GM12878 (cell line): ENCODE measurements around the gene TEKT3. TPM values are rescaled to one million over a fixed set of nuclear protein-coding genes. Genes with fewer than 3 reads are reported as not detected.

Experiments used
- ATAC-seq: fragments of 200-7000 bp; cut with Tn5 transposase; 3 replicates; pipeline ENCODE4 v1.9.1; 2020; ENCODE audit warnings: mild to moderate bottlenecking, moderate library complexity
- BruUV-seq: library from RNA; stranded (reverse); fragments of 400-500 nt; replicated peaks from 2 replicates; lab custom pipeline; 2021; lab: Mats Ljungman, UMichigan
- CTCF ChIA-PET: fragments of 300-600 bp; sonication (Branson Sonifier 250); formaldehyde crosslinking; extraction: SDS; loops from one replicate; lab custom pipeline; 2021; ENCODE audit warnings: inconsistent platforms; lab: Yijun Ruan, JAX
- POLR2A ChIA-PET: fragments of 350-600 bp; formaldehyde crosslinking; extraction: SDS; loops from one replicate; lab custom pipeline; 2021; ENCODE audit warnings: inconsistent platforms; lab: Charles Lee
- RAD21 ChIA-PET: fragments of 300-600 bp; sonication (Branson Sonifier 250); formaldehyde crosslinking; loops from one replicate; lab custom pipeline; 2023; ENCODE audit warnings: antibody characterized with exemption; ENCODE audit not compliant: unreplicated experiment; lab: Charles Lee
- SMC1A ChIA-PET: fragments of 300-600 bp; sonication (Branson Sonifier 250); formaldehyde crosslinking; loops from one replicate; lab custom pipeline; 2023; ENCODE audit not compliant: unreplicated experiment, uncharacterized antibody; lab: Charles Lee
- DNase-seq: peaks from one replicate; pipeline ENCODE4 v3.0.0-alpha.2; 2011; ENCODE audit warnings: low read depth, low spot score
- FAIRE-seq: peaks from 3 replicates; lab custom pipeline; 2011; peaks lifted over from hg19 to GRCh38; lab: Jason Lieb, UNC
- H2AFZ ChIP-seq: 2 replicates; pipeline ENCODE4 v1.6.0; 2011; ENCODE audit warnings: low read depth, low read length, control low read depth; ENCODE audit not compliant: control insufficient read depth
- H3K27ac ChIP-seq: 2 replicates; pipeline ENCODE4 v1.5.1; 2011; ENCODE audit warnings: control low read depth; ENCODE audit not compliant: control insufficient read depth, insufficient read depth
- H3K27me3 ChIP-seq, 2 experiments: replicated peaks in 1 of 2; 2 replicates each; pipeline versions ENCODE4 v1.6.0 to v1.6.1; 2011; ENCODE audit warnings: low read length in 1 of 2; ENCODE audit not compliant: control insufficient read depth in 2 of 2, insufficient read depth in 2 of 2
- H3K36me3 ChIP-seq, 2 experiments: 2 replicates each; pipeline ENCODE4 v1.5.1; 2011; ENCODE audit warnings: low read length in 1 of 2; ENCODE audit not compliant: control insufficient read depth in 2 of 2, insufficient read depth in 2 of 2
- H3K4me1 ChIP-seq: 2 replicates; pipeline ENCODE4 v1.6.1; 2011; ENCODE audit warnings: mild to moderate bottlenecking, low read length, moderate library complexity, mixed read lengths; ENCODE audit not compliant: control insufficient read depth, insufficient read depth
- H3K4me2 ChIP-seq: 2 replicates; pipeline ENCODE4 v1.6.0; 2011; ENCODE audit warnings: control low read depth; ENCODE audit not compliant: control insufficient read depth, insufficient read depth
- H3K4me3 ChIP-seq: fragments of 200-600 bp; sonication (generic); 2 replicates; pipeline ENCODE4 v1.5.1; 2016
- H3K79me2 ChIP-seq: 2 replicates; pipeline ENCODE4 v1.6.0; 2011; ENCODE audit warnings: low read length; ENCODE audit not compliant: control insufficient read depth, insufficient read depth
- H3K9ac ChIP-seq: 2 replicates; pipeline ENCODE4 v1.8.0; 2011; ENCODE audit warnings: low read length, control low read depth, mixed read lengths; ENCODE audit not compliant: control insufficient read depth, insufficient read depth
- H3K9me3 ChIP-seq: replicated peaks from 3 replicates; pipeline ENCODE4 v1.5.1; 2011; ENCODE audit warnings: mild to moderate bottlenecking, low read length; ENCODE audit not compliant: control insufficient read depth, insufficient read depth
- H4K20me1 ChIP-seq: 2 replicates; pipeline ENCODE4 v1.6.0; 2011; ENCODE audit not compliant: control insufficient read depth, insufficient read depth
- BRCA1 ChIP-seq: IDR thresholded peaks from 2 replicates; pipeline ENCODE4 v1.6.1; 2011; ENCODE audit warnings: low read depth, low read length, improper control_type of control experiment
- CBFB ChIP-seq: IDR thresholded peaks from 2 replicates; pipeline ENCODE4 v1.6.1; 2016; ENCODE audit warnings: antibody characterized with exemption, low read depth
- IRF3 ChIP-seq: fragments of 450-650 bp; IDR thresholded peaks from 2 replicates; pipeline ENCODE4 v1.6.1; 2014; ENCODE audit warnings: mild to moderate bottlenecking
- JUND ChIP-seq: IDR thresholded peaks from 2 replicates; pipeline ENCODE4 v1.6.1; 2012; ENCODE audit warnings: low read depth, mild to moderate bottlenecking, low read length, improper control_type of control experiment, moderate library complexity
- MLLT1 ChIP-seq: fragments of 450-650 bp; IDR thresholded peaks from 2 replicates; pipeline ENCODE4 v1.6.1; 2016; ENCODE audit warnings: mild to moderate bottlenecking
- RBBP5 ChIP-seq: fragments of 200-600 bp; sonication (generic); conservative IDR thresholded peaks from 2 replicates; pipeline ENCODE4 v1.6.1; 2016
- WGBS: methylation state at CpG from one replicate; pipeline ENCODE4 v1.1.6; 2016; ENCODE audit warnings: low lambda C conversion rate; ENCODE audit not compliant: insufficient replicate concordance, insufficient coverage; ENCODE audit errors: missing lambda C conversion rate; 5-methylcytosine and 5-hydroxymethylcytosine counted together
- in situ Hi-C: fragments of 300-500 bp; cut with MboI; formaldehyde crosslinking; loops from 9 replicates; pipeline ENCODE4 v1.14.3; 2018; ENCODE audit warnings: mixed read lengths
- intact Hi-C: fragments of 100-400 bp; cut with micrococcal nuclease; formaldehyde crosslinking; loops from one replicate; pipeline ENCODE4 v1.14.2; 2022; ENCODE audit not compliant: unreplicated experiment
- polyA plus RNA-seq, 11 experiments: library from polyadenylated mRNA; depleted of rRNA in 4 of 11; unstranded in 6 of 11; stranded (reverse) in 5 of 11; fragments of >200 nt; fragmentation: Nextera tagmentation in 4 of 11; fragmentation: Illumina TruSeq in 1 of 11; extraction: Ambion mirVana in 4 of 11; extraction: Trizol in 1 of 11; gene quantifications; 1 replicate in 1 of 11; 2 replicates in 10 of 11; pipeline versions ENCODE4 v1.2.1 to v1.2.3, GENCODE V29; 2011 to 2016; ENCODE audit warnings: inconsistent platforms in 2 of 11, missing spikeins in 2 of 11, low read depth in 1 of 11
- total RNA-seq, 4 experiments: library from RNA; depleted of rRNA in 3 of 4; stranded (reverse); fragments of >200 nt in 3 of 4; fragmentation: Illumina TruSeq in 1 of 4; extraction: Trizol in 1 of 4; gene quantifications; 2 replicates each; pipeline versions ENCODE4 v1.2.1 to v1.2.3, GENCODE V29; 2013 to 2021

Gene TEKT3
- total and polyA plus RNA-seq, 10 of the 15 experiments (the other 5 are each of a cell fraction or from before 2014, with no cell fraction given) = 0.15 TPM; not detected in 9

GRCh38 chr17:15265131-15265530 is 76.3 kb downstream of the TEKT3 start, which contains the start of gene PMP22:
Gene PMP22, minus strand, starts transcription at chr17:15265326. Its CDS starts 4,599 bp downstream, at chr17:15260727.
- Histone ChIP-seq H3K79me2 (no peaks in the 10 kb centered on the region), H4K20me1 (no peaks in the 10 kb centered on the region), H3K36me3 (no peaks in the 10 kb centered on the region), H3K27ac (no peak within 1 kb of the TSS), H3K4me2 (no peak within 1 kb of the TSS), H3K9ac (no peak within 1 kb of the TSS), H3K27me3 (peaks cover 0 to 2% of the 10 kb centered on the region in 2 experiments; a peak in 3 of 4 replicates), H3K9me3 (no peaks in the 10 kb centered on the region), H3K4me3 (no peak within 1 kb of the TSS), H3K4me1 (no peaks in the 10 kb centered on the region), H2AFZ (no peak within 1 kb of the TSS)
- no peak for ATAC-seq
- no TSS peak for BruUV-seq
- TF ChIP-seq JUND (no peak), RBBP5 (no peak), BRCA1 (no peak), MLLT1 (no peak)
- DNase-seq = no peak
- WGBS = 33% methylated on average over 6 of the region's 6 CpGs
- SMC1A ChIA-PET = no interaction called here
- CTCF ChIA-PET = no interaction called here
- intact Hi-C loops (no loop called here), in situ Hi-C loops (loop anchor here (25.0 kb wide), 1 partner anchor 722 kb away; the partner anchor contains the start of genes TTC19 and ZSWIM7)
- RAD21 ChIA-PET = no interaction called here
- no peak for FAIRE-seq
- POLR2A ChIA-PET = no interaction called here

GRCh38 chr17:15264542-15264941 is 76.9 kb downstream of the TEKT3 start:
- DNase-seq = no peak
- Histone ChIP-seq H3K4me1 (no peaks in the 10 kb centered on the region), H3K4me2 (no peak overlapping the region), H3K27me3 (peaks cover 0 to 2% of the 10 kb centered on the region in 2 experiments; a peak in 3 of 4 replicates), H3K27ac (no peak overlapping the region), H2AFZ (no peak overlapping the region), H3K36me3 (no peaks in the 10 kb centered on the region), H3K4me3 (no peak overlapping the region), H3K9me3 (no peaks in the 10 kb centered on the region), H3K79me2 (no peaks in the 10 kb centered on the region), H4K20me1 (no peaks in the 10 kb centered on the region), H3K9ac (no peak overlapping the region)
- WGBS = 0% methylated on average over 2 of the region's 2 CpGs
- TF ChIP-seq CBFB (no peak), IRF3 (no peak)
- SMC1A ChIA-PET = no interaction called here
- ATAC-seq = no peak
- intact Hi-C loops (no loop called here), in situ Hi-C loops (loop anchor here (25.0 kb wide), 1 partner anchor 723 kb away; the partner anchor contains the start of genes TTC19 and ZSWIM7)
- FAIRE-seq = no peak
- CTCF ChIA-PET = no interaction called here
- RAD21 ChIA-PET = no interaction called here
- no TSS peak for BruUV-seq
- POLR2A ChIA-PET = no interaction called here
